Activated naive CD4-positive, alpha-beta T cell treated with anti-CD3 and anti-CD28 coated beads, Interleukin-2, amount 10 ng/mL, durations not matched to agents 7 days and 5 days (primary cell): ENCODE measurements around the gene ZNF283.

Experiments used
- CTCF ChIA-PET: fragments of 350-600 bp; sonication (Branson Sonifier 250); formaldehyde crosslinking; loops from one replicate; lab custom pipeline; 2021; ENCODE audit warnings: antibody characterized with exemption; lab: Charles Lee
- DNase-seq: peaks from one replicate; pipeline ENCODE4 v3.0.0-alpha.2; 2020
- H3K27ac Mint-ChIP-seq: one replicate; pipeline ENCODE4 v1.8.0; 2021; ENCODE audit warnings: mild to moderate bottlenecking, moderate library complexity, mixed read lengths
- H3K27me3 Mint-ChIP-seq: one replicate; pipeline ENCODE4 v1.8.0; 2021; ENCODE audit warnings: mild to moderate bottlenecking, mixed read lengths
- H3K36me3 Mint-ChIP-seq: one replicate; pipeline ENCODE4 v1.8.0; 2021; ENCODE audit warnings: mixed read lengths
- H3K4me1 Mint-ChIP-seq: one replicate; pipeline ENCODE4 v1.8.0; 2021; ENCODE audit warnings: mixed read lengths
- H3K4me3 Mint-ChIP-seq: one replicate; pipeline ENCODE4 v1.8.0; 2021; ENCODE audit warnings: mild to moderate bottlenecking, moderate library complexity, mixed read lengths
- H3K9me3 Mint-ChIP-seq: one replicate; pipeline ENCODE4 v1.8.0; 2021; ENCODE audit warnings: mixed read lengths

The ZNF283 gene

GRCh38 chr19:43826787-43827754 is at the start of gene ZNF283:
TSS of gene ZNF283 (plus strand) at chr19:43827321. CDS start at chr19:43833505, 6,184 bp downstream.
- H3K4me3 Mint-ChIP-seq = peak within 1 kb of the TSS; percentile 84
- H3K9me3 Mint-ChIP-seq = peaks cover 23% of the 10 kb centered on the region

GRCh38 chr19:43778651-43779050 is 48.5 kb upstream of the ZNF283 start:
- peak overlapping the region; percentile 80 for H3K4me3 Mint-ChIP-seq
- CTCF ChIA-PET = interaction anchor here (2.0 to 11.0 kb wide), 4 partner anchors 13 to 110 kb away, joined by 7 to 162 read pairs (median 13); no protein-coding TSS in a partner anchor

More at GRCh38 chr19:43826787-43827754, at the start of gene ZNF283:
- Mint-ChIP-seq H3K27me3 (peaks cover 16% of the 10 kb centered on the region), H3K36me3 (peaks cover 36% of the 10 kb centered on the region), H3K4me1 (peaks cover 22% of the 10 kb centered on the region), H3K27ac (peak within 1 kb of the TSS; percentile 55)
- CTCF ChIA-PET = interaction anchor here (0.6 kb wide), 1 partner anchor 157 kb away, joined by 3 read pairs; the partner anchor contains the start of gene PLAUR
- DNase-seq = peak; percentile 89

GRCh38 chr19:43779147-43779819 is 47.8 kb upstream of the ZNF283 start:
- H3K9me3 Mint-ChIP-seq = no peaks in the 10 kb centered on the region
- peak overlapping the region; percentile 80 for H3K4me3 Mint-ChIP-seq
- peaks cover 17% of the 10 kb centered on the region for H3K36me3 Mint-ChIP-seq
- CTCF ChIA-PET = interaction anchor here (0.9 to 11.0 kb wide), 7 partner anchors 9 to 111 kb away, joined by 3 to 162 read pairs (median 7); no protein-coding TSS in a partner anchor
- DNase-seq = no peak
- peaks cover 83% of the 10 kb centered on the region for H3K4me1 Mint-ChIP-seq
- H3K27me3 Mint-ChIP-seq = no peaks in the 10 kb centered on the region
- H3K27ac Mint-ChIP-seq = peak overlapping the region; percentile 91

More at GRCh38 chr19:43778651-43779050, 48.5 kb upstream of the ZNF283 start:
- no peak for DNase-seq
- Mint-ChIP-seq H3K9me3 (no peaks in the 10 kb centered on the region), H3K27ac (peak overlapping the region; percentile 91), H3K4me1 (peaks cover 77% of the 10 kb centered on the region), H3K36me3 (peaks cover 17% of the 10 kb centered on the region), H3K27me3 (no peaks in the 10 kb centered on the region)

GRCh38 chr19:43779820-43780219 is 47.3 kb upstream of the ZNF283 start:
- Mint-ChIP-seq H3K27ac (peak overlapping the region; percentile 75), H3K36me3 (peaks cover 17% of the 10 kb centered on the region), H3K27me3 (no peaks in the 10 kb centered on the region), H3K4me1 (peaks cover 89% of the 10 kb centered on the region), H3K4me3 (peak overlapping the region; percentile 80), H3K9me3 (no peaks in the 10 kb centered on the region)
- CTCF ChIA-PET = interaction anchor here (0.6 to 11.0 kb wide), 8 partner anchors 10 to 185 kb away, joined by 3 to 162 read pairs (median 6); no protein-coding TSS in a partner anchor
- DNase-seq = peak; percentile 37

- Mint-ChIP-seq H3K9me3 (no peaks in the 10 kb centered on the region), H3K4me3 (peak within 1 kb of the TSS; percentile 80), H3K36me3 (peaks cover 11% of the 10 kb centered on the region), H3K4me1 (peaks cover 88% of the 10 kb centered on the region), H3K27ac (peak within 1 kb of the TSS; percentile 83), H3K27me3 (no peaks in the 10 kb centered on the region)
- peak; percentile 77 for DNase-seq
- CTCF ChIA-PET = interaction anchor here (1.3 to 11.0 kb wide), 7 partner anchors 11 to 186 kb away, joined by 3 to 162 read pairs (median 4); no protein-coding TSS in a partner anchor
These were observed 46.2 kb upstream of the ZNF283 start, which contains the start of gene KCNN4 for GRCh38 chr19:43780706-43781525. TSS of gene KCNN4 (minus strand) at chr19:43780973. CDS start at chr19:43780861, 112 bp downstream.

GRCh38 chr19:43781630-43782310 is 45.4 kb upstream of the ZNF283 start:
- Mint-ChIP-seq H3K9me3 (no peaks in the 10 kb centered on the region), H3K36me3 (peaks cover 7% of the 10 kb centered on the region), H3K4me1 (peaks cover 80% of the 10 kb centered on the region), H3K27ac (peak overlapping the region; percentile 83), H3K27me3 (no peaks in the 10 kb centered on the region), H3K4me3 (peak overlapping the region; percentile 80)
- CTCF ChIA-PET = interaction anchor here (1.3 to 11.0 kb wide), 5 partner anchors 16 to 187 kb away, joined by 4 to 162 read pairs (median 4); no protein-coding TSS in a partner anchor
- DNase-seq = no peak

- peaks cover 3% of the 10 kb centered on the region for H3K36me3 Mint-ChIP-seq
- H3K4me1 Mint-ChIP-seq = peaks cover 74% of the 10 kb centered on the region
- H3K4me3 Mint-ChIP-seq = no peak overlapping the region
- CTCF ChIA-PET = interaction anchor here (1.3 to 11.0 kb wide), 3 partner anchors 17 to 188 kb away, joined by 4 to 162 read pairs (median 4); no protein-coding TSS in a partner anchor
- no peaks in the 10 kb centered on the region for H3K9me3 Mint-ChIP-seq
- DNase-seq = no peak
- peak overlapping the region; percentile 13 for H3K27ac Mint-ChIP-seq
- H3K27me3 Mint-ChIP-seq = no peaks in the 10 kb centered on the region
These were observed 44.8 kb upstream of the ZNF283 start for GRCh38 chr19:43782311-43782660.

- Mint-ChIP-seq H3K4me3 (no peak overlapping the region), H3K36me3 (peaks cover 2% of the 10 kb centered on the region), H3K4me1 (peaks cover 70% of the 10 kb centered on the region), H3K27ac (peak overlapping the region; percentile 63), H3K27me3 (no peaks in the 10 kb centered on the region), H3K9me3 (no peaks in the 10 kb centered on the region)
- CTCF ChIA-PET = interaction anchor here (11.0 kb wide), 1 partner anchor 17 kb away, joined by 162 read pairs; no protein-coding TSS in a partner anchor
- peak; percentile 32 for DNase-seq
These were observed 44.4 kb upstream of the ZNF283 start for GRCh38 chr19:43782689-43783231.

GRCh38 chr19:43783636-43784035 is 43.5 kb upstream of the ZNF283 start:
- no peak for DNase-seq
- CTCF ChIA-PET = interaction anchor here (11.0 kb wide), 1 partner anchor 18 kb away, joined by 162 read pairs; no protein-coding TSS in a partner anchor
- H3K36me3 Mint-ChIP-seq = no peaks in the 10 kb centered on the region
- H3K27me3 Mint-ChIP-seq = no peaks in the 10 kb centered on the region
- H3K9me3 Mint-ChIP-seq = no peaks in the 10 kb centered on the region
- peak overlapping the region; percentile 89 for H3K27ac Mint-ChIP-seq
- peaks cover 61% of the 10 kb centered on the region for H3K4me1 Mint-ChIP-seq
- peak overlapping the region; percentile 19 for H3K4me3 Mint-ChIP-seq

- peak; percentile 65 for DNase-seq
- H3K36me3 Mint-ChIP-seq = no peaks in the 10 kb centered on the region
- peak overlapping the region; percentile 37 for H3K4me3 Mint-ChIP-seq
- CTCF ChIA-PET = interaction anchor here (0.6 to 11.0 kb wide), 8 partner anchors 10 to 190 kb away, joined by 3 to 162 read pairs (median 4); no protein-coding TSS in a partner anchor
- peaks cover 54% of the 10 kb centered on the region for H3K4me1 Mint-ChIP-seq
- no peaks in the 10 kb centered on the region for H3K27me3 Mint-ChIP-seq
- no peaks in the 10 kb centered on the region for H3K9me3 Mint-ChIP-seq
- peak overlapping the region; percentile 89 for H3K27ac Mint-ChIP-seq
These were observed 42.7 kb upstream of the ZNF283 start for GRCh38 chr19:43784241-43784980.

GRCh38 chr19:43784981-43785808 is 41.9 kb upstream of the ZNF283 start:
- Mint-ChIP-seq H3K27ac (peak overlapping the region; percentile 89), H3K4me1 (peaks cover 47% of the 10 kb centered on the region), H3K4me3 (peak overlapping the region; percentile 2), H3K36me3 (no peaks in the 10 kb centered on the region), H3K27me3 (peaks cover 6% of the 10 kb centered on the region), H3K9me3 (no peaks in the 10 kb centered on the region)
- peak; percentile 65 for DNase-seq
- CTCF ChIA-PET = interaction anchor here (0.6 to 11.0 kb wide), 9 partner anchors 9 to 191 kb away, joined by 3 to 162 read pairs (median 4); no protein-coding TSS in a partner anchor
